Urothelium cell line (cell line): ENCODE results near the gene SFT2D3.
"Not testable (repeated sequence)": the region's sequence is repeated elsewhere in the genome, so short reads cannot be mapped to it uniquely, and the experiment has no call there.

Source experiments
- DNase-seq: peaks from one replicate; pipeline ENCODE4 v3.0.0; 2011; ENCODE audit warnings: low spot score, mixed read lengths
- FAIRE-seq: peaks from 2 replicates; lab custom pipeline; 2011; peaks lifted over from hg19 to GRCh38; lab: Jason Lieb, UNC

Gene SFT2D3

GRCh38 chr2:127737892-127738291 is 36.6 kb downstream of the SFT2D3 start:
- DNase-seq (no peak), FAIRE-seq (no peak)

- FAIRE-seq (no peak), DNase-seq (no peak)
Measured at GRCh38 chr2:127739800-127740199, 38.5 kb downstream of the SFT2D3 start.

GRCh38 chr2:127740665-127741288 is 39.5 kb downstream of the SFT2D3 start:
- DNase-seq (no peak), FAIRE-seq (no peak)

GRCh38 chr2:127743477-127744026 is 42.3 kb downstream of the SFT2D3 start:
- FAIRE-seq (no peak), DNase-seq (no peak)

- peak; percentile 70 for FAIRE-seq
- no peak for DNase-seq
Measured at GRCh38 chr2:127747621-127748020, 46.3 kb downstream of the SFT2D3 start.

- FAIRE-seq: not testable (repeated sequence)
- DNase-seq: peak; percentile 23
Measured at GRCh38 chr2:127749537-127749936, 48.2 kb downstream of the SFT2D3 start.

GRCh38 chr2:127753374-127753773 is 52.1 kb downstream of the SFT2D3 start:
- FAIRE-seq (no peak), DNase-seq (no peak)

- DNase-seq (no peak), FAIRE-seq (no peak)
Measured at GRCh38 chr2:127754186-127754585, 52.9 kb downstream of the SFT2D3 start.
